GM19239 (cell line): ENCODE data around the gene NAALADL2.
"Not testable (repeated sequence)": the region's sequence is repeated elsewhere in the genome, so short reads cannot be mapped to it uniquely, and the experiment has no call there.

ENCODE experiments used
- DNase-seq: peaks from one replicate; pipeline ENCODE4 v3.0.0; 2011; ENCODE audit warnings: low spot score; ENCODE audit not compliant: insufficient read length
- FAIRE-seq: peaks from 2 replicates; lab custom pipeline; 2011; peaks lifted over from hg19 to GRCh38; lab: Jason Lieb, UNC

The NAALADL2 gene

GRCh38 chr3:175336406-175337133 lies 477.4 kb downstream of the NAALADL2 start:
- no peak for FAIRE-seq
- DNase-seq: no peak

GRCh38 chr3:175337631-175338030 lies 478.5 kb downstream of the NAALADL2 start:
- no peak for DNase-seq
- FAIRE-seq: no peak

GRCh38 chr3:175338775-175339535 lies 479.8 kb downstream of the NAALADL2 start:
- FAIRE-seq (no peak), DNase-seq (no peak)

- FAIRE-seq: no peak
- no peak for DNase-seq
Observed at GRCh38 chr3:175340338-175341015, 481.3 kb downstream of the NAALADL2 start.

- DNase-seq: no peak
- FAIRE-seq: no peak
Observed at GRCh38 chr3:175342196-175342595, 483.1 kb downstream of the NAALADL2 start.

GRCh38 chr3:175343946-175344345 lies 484.8 kb downstream of the NAALADL2 start:
- FAIRE-seq (no peak), DNase-seq (no peak)

GRCh38 chr3:175346573-175347356 lies 487.6 kb downstream of the NAALADL2 start:
- DNase-seq: no peak

GRCh38 chr3:175349168-175349567 lies 490.0 kb downstream of the NAALADL2 start:
- FAIRE-seq: peak; percentile 18

More at GRCh38 chr3:175346573-175347356, 487.6 kb downstream of the NAALADL2 start:
- no peak for FAIRE-seq

GRCh38 chr3:175355801-175356335 lies 496.7 kb downstream of the NAALADL2 start:
- no peak for DNase-seq
- no peak for FAIRE-seq

More at GRCh38 chr3:175349168-175349567, 490.0 kb downstream of the NAALADL2 start:
- DNase-seq: no peak

- peak; percentile 39 for FAIRE-seq
- DNase-seq: no peak
Observed at GRCh38 chr3:175356899-175357324, 497.8 kb downstream of the NAALADL2 start.

- FAIRE-seq (no peak), DNase-seq (no peak)
Observed at GRCh38 chr3:175357758-175358157, 498.6 kb downstream of the NAALADL2 start.

- DNase-seq (no peak), FAIRE-seq (no peak)
Observed at GRCh38 chr3:175358935-175359334, 499.8 kb downstream of the NAALADL2 start.

GRCh38 chr3:175370426-175370825 lies 511.3 kb downstream of the NAALADL2 start:
- DNase-seq, FAIRE-seq: not testable (repeated sequence)

- FAIRE-seq, DNase-seq: not testable (repeated sequence)
Observed at GRCh38 chr3:175371187-175371586, 512.1 kb downstream of the NAALADL2 start.

- DNase-seq (no peak), FAIRE-seq (no peak)
Observed at GRCh38 chr3:175374705-175375104, 515.6 kb downstream of the NAALADL2 start.

- FAIRE-seq (no peak), DNase-seq (no peak)
Observed at GRCh38 chr3:175378348-175378747, 519.2 kb downstream of the NAALADL2 start.

GRCh38 chr3:175381685-175382084 lies 522.6 kb downstream of the NAALADL2 start:
- DNase-seq (no peak), FAIRE-seq (no peak)

- FAIRE-seq (no peak), DNase-seq (no peak)
Observed at GRCh38 chr3:175383371-175383770, 524.2 kb downstream of the NAALADL2 start.

GRCh38 chr3:175383813-175384212 lies 524.7 kb downstream of the NAALADL2 start:
- FAIRE-seq (no peak), DNase-seq (no peak)

- FAIRE-seq: no peak
- no peak for DNase-seq
Observed at GRCh38 chr3:175384569-175384968, 525.4 kb downstream of the NAALADL2 start.
